ENCODE results near the gene RALGPS1. TPM values are rescaled to one million over a fixed set of nuclear protein-coding genes. Genes with fewer than 3 reads are reported as not detected.

Gene RALGPS1
- total RNA-seq, 1 experiment from 2014 or later = 28.5 TPM

- Mint-ChIP-seq H3K4me1 (peaks cover 6% of the 10 kb centered on the region), H3K4me3 (no peak overlapping the region), H3K36me3 (no peaks in the 10 kb centered on the region), H3K27me3 (ENCODE audit: low read depth) (no peaks in the 10 kb centered on the region), H3K27ac (no peak overlapping the region), H3K9me3 (peaks cover 9% of the 10 kb centered on the region)
- ChIA-PET POLR2A (no interaction called here), CTCF (interaction anchor here (0.9 kb wide), 1 partner anchor 9 kb away, joined by 3 read pairs; no protein-coding TSS in a partner anchor)
- ATAC-seq (no peak), DNase-seq (ENCODE audit: low spot score) (no peak)
- TF ChIP-seq ATF2 (CRISPR knock-in tag; IDR thresholded peaks at IDR 0.05; ENCODE audit: borderline replicate concordance, low read depth) = no peak
- no peak for TF ChIP-seq GTF2I (CRISPR knock-in tag; conservative IDR thresholded peaks at IDR 0.05)
Measured at GRCh38 chr9:126902210-126902609, 12.4 kb upstream of the RALGPS1 start.

- POLR2A ChIA-PET = no interaction called here
- CTCF ChIA-PET = no interaction called here
- Mint-ChIP-seq H3K27ac (no peak overlapping the region), H3K9me3 (peaks cover 9% of the 10 kb centered on the region), H3K4me3 (no peak overlapping the region), H3K27me3 (ENCODE audit: low read depth) (peaks cover 3% of the 10 kb centered on the region), H3K4me1 (peaks cover 9% of the 10 kb centered on the region), H3K36me3 (no peaks in the 10 kb centered on the region)
- no peak for DNase-seq (ENCODE audit: low spot score)
- no peak for ATAC-seq
- TF ChIP-seq KAT7 (CRISPR knock-in tag; IDR thresholded peaks at IDR 0.05; ENCODE audit: borderline replicate concordance) = no peak
- TF ChIP-seq ATF1 (CRISPR knock-in tag; IDR thresholded peaks at IDR 0.05) = no peak
Measured at GRCh38 chr9:126904586-126904985, 10.0 kb upstream of the RALGPS1 start.

- Mint-ChIP-seq H3K9me3 (peaks cover 7% of the 10 kb centered on the region), H3K36me3 (no peaks in the 10 kb centered on the region), H3K27me3 (ENCODE audit: low read depth) (peaks cover 4% of the 10 kb centered on the region), H3K27ac (no peak overlapping the region), H3K4me3 (no peak overlapping the region), H3K4me1 (peaks cover 9% of the 10 kb centered on the region)
- no peak for DNase-seq (ENCODE audit: low spot score)
- TF ChIP-seq STAT6 (CRISPR knock-in tag; conservative IDR thresholded peaks at IDR 0.05; ENCODE audit: low read depth) (no peak), SP1 (CRISPR knock-in tag; conservative IDR thresholded peaks at IDR 0.05) (no peak), GTF2I (CRISPR knock-in tag; conservative IDR thresholded peaks at IDR 0.05) (no peak), ZBTB21 (CRISPR knock-in tag; IDR thresholded peaks at IDR 0.05; ENCODE audit: borderline replicate concordance) (no peak)
- ChIA-PET POLR2A (no interaction called here), CTCF (no interaction called here)
- ATAC-seq = no peak
Measured at GRCh38 chr9:126906091-126906490, 8.5 kb upstream of the RALGPS1 start.

GRCh38 chr9:126907058-126907457, 7.5 kb upstream of the RALGPS1 start:
- no peaks in the 10 kb centered on the region for H3K36me3 Mint-ChIP-seq
- no peak overlapping the region for H3K27ac Mint-ChIP-seq
- ATAC-seq (peak; percentile 80), DNase-seq (ENCODE audit: low spot score) (no peak)
- no peak overlapping the region for H3K4me3 Mint-ChIP-seq
- H3K9me3 Mint-ChIP-seq = peaks cover 4% of the 10 kb centered on the region; the same call in 1 of the 2 replicates
- H3K4me1 Mint-ChIP-seq = peaks cover 9% of the 10 kb centered on the region
- peaks cover 14% of the 10 kb centered on the region for H3K27me3 Mint-ChIP-seq (ENCODE audit: low read depth)
- ChIA-PET POLR2A (no interaction called here), CTCF (interaction anchor here (1.0 kb wide), 1 partner anchor 14 kb away, joined by 3 read pairs; no protein-coding TSS in a partner anchor)
- TF ChIP-seq RORB (CRISPR knock-in tag; IDR thresholded peaks at IDR 0.05) (no peak), ZNF671 (CRISPR knock-in tag; IDR thresholded peaks at IDR 0.05) (no peak), ATF6 (CRISPR knock-in tag; IDR thresholded peaks at IDR 0.05) (no peak), ZNF425 (CRISPR knock-in tag; conservative IDR thresholded peaks at IDR 0.05) (no peak), RELA (CRISPR knock-in tag; IDR thresholded peaks at IDR 0.05; ENCODE audit: borderline replicate concordance) (no peak), CDX4 (CRISPR knock-in tag; IDR thresholded peaks at IDR 0.05; ENCODE audit: borderline replicate concordance) (no peak), ATF1 (CRISPR knock-in tag; IDR thresholded peaks at IDR 0.05) (no peak), CBFB (CRISPR knock-in tag; IDR thresholded peaks at IDR 0.05; ENCODE audit: low read depth) (no peak), ETV6 (CRISPR knock-in tag; IDR thresholded peaks at IDR 0.05) (no peak), FOXP1 (CRISPR knock-in tag; IDR thresholded peaks at IDR 0.05; ENCODE audit: borderline replicate concordance) (no peak), GRHL2 (CRISPR knock-in tag; IDR thresholded peaks at IDR 0.05; ENCODE audit: insufficient replicate concordance, severe bottlenecking) (no peak), ZNF416 (CRISPR knock-in tag; IDR thresholded peaks at IDR 0.05) (no peak), TEAD4 (CRISPR knock-in tag; IDR thresholded peaks at IDR 0.05) (no peak), SMAD3 (CRISPR knock-in tag; IDR thresholded peaks at IDR 0.05; ENCODE audit: borderline replicate concordance) (no peak)
